Fibroblast of skin of right biceps (primary cell): Measurements from ENCODE around the gene ERGIC1.

Source experiments
- DNase-seq: peaks from one replicate; pipeline ENCODE4 v3.0.0-alpha.2; 2013

ERGIC1 gene

DNA sequence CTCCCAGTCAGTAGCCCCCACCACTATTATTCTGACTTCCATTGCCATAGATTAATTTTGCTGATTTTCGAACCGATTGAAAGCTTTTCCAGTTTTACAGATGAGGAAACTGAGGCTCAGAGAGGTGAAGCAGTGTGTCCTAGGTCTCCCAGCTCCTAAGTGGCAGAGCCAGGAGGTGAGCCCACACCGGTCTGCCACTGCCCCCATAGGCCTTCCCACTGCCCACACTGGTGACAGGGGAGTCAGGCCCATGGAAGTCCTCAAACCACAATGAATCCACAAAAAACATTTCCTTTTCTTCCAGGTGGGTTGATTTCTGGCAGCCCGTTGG is 70.2 kb downstream of the ERGIC1 start:
- DNase-seq = no peak

DNA sequence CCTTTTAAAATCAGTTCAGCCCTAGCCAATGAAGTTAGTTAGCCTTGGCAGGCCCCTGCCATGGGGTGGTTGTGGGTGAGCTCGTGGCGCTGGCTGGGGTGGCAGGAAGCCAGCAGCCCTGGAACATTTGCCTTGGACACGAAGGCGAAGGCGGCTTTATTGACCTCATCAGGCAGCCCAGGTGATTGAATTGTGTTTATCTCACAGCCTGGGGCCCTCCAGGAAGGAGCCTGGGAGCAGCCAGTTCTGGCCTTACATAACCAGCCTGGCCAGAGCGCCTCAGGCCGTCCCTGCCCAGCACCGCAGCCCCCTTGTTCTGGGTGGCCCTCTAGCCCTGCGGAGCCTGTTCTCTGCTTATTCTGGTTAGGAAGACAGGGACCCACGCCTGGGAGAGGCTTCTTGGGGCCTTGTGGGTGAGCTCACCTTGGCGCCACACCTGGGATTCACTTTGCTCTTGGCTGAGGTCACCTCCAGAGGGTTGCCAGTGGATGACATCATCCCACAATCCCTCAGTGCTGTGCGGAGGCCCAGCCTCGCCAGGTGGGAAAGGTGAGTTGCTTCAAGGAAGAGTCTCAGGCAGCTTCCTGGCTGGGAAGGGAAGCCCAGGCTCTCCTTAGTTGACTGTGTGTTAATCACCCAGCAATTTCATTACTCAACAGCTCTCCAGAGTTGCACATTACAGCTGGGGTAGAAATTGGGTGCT is 70.7 kb downstream of the ERGIC1 start:
- peak; percentile 83 for DNase-seq

- peak; percentile 47 for DNase-seq
Measured at GRCh38 chr5:172905346-172906140, 71.5 kb downstream of the ERGIC1 start.

DNA sequence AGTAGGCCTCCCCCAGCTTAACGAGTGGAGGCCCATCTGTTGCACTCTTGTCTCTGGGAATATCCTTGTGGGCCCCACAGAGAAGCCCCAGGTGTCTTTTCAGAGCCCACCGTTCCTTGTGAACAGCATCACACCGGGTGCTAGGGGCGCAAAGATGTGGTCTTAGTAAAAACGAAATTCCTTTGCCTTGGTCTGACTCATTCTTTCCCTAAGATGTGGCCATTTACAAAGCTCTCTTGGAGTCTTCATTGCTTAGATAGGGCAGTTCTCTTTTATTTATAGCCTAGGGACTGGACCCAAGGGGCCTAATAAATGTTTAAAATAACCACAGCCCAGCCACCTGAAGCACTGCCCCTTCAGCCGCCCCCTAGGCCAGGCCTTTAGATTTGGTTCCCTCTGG is 72.4 kb downstream of the ERGIC1 start:
- peak; percentile 84 for DNase-seq

DNA sequence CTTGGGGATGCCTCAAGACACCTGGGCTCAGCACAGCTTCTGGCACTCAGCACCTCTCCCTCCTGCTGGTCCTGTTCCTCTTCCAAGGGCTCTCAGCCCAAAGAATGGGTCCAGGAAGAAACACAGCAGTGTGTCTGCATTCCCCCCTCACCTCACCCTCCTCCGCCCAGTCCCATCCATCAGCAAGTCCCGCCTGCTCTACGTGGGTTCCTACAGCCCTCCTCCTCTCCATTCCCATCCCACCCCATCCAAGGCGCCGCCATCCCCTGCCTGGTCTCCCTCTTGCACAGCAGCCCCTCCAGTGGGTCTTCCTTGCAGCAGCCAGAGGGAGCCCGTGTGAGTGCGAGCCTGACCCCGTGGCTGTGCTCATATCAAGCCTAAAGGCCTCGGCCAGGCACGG is 72.8 kb downstream of the ERGIC1 start:
- DNase-seq = no peak

- DNase-seq = no peak
Measured at GRCh38 chr5:172907657-172908056, 73.6 kb downstream of the ERGIC1 start.

GRCh38 chr5:172908662-172909061 is 74.6 kb downstream of the ERGIC1 start:
- no peak for DNase-seq

DNA sequence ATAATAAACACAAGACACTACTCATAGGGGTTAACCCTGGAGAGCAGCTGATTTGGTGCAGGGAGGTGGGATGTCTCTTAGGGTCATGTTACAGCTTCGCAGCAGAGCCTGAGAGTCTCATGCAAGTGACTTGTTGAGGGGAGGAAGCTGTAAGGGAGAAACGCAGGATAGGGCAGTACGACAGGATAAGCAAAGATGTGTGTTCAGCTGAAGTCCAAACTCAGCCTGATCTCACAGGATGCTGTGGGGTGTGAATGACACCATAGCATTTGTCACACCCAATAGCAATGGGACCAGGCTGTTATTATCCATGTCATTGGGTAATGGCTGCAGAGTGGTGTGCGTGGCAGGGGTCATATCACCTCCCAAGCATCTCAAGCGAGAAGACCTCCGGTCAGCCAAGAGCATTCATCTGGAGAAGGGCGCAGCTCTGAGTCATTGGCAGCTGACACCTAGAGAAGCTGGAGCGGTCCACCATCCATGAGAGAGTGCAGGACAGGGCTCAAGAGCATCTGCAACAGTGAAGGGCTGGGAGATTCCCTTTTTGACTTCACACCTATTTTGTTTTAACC is 76.0 kb downstream of the ERGIC1 start:
- peak; percentile 84 for DNase-seq

DNA sequence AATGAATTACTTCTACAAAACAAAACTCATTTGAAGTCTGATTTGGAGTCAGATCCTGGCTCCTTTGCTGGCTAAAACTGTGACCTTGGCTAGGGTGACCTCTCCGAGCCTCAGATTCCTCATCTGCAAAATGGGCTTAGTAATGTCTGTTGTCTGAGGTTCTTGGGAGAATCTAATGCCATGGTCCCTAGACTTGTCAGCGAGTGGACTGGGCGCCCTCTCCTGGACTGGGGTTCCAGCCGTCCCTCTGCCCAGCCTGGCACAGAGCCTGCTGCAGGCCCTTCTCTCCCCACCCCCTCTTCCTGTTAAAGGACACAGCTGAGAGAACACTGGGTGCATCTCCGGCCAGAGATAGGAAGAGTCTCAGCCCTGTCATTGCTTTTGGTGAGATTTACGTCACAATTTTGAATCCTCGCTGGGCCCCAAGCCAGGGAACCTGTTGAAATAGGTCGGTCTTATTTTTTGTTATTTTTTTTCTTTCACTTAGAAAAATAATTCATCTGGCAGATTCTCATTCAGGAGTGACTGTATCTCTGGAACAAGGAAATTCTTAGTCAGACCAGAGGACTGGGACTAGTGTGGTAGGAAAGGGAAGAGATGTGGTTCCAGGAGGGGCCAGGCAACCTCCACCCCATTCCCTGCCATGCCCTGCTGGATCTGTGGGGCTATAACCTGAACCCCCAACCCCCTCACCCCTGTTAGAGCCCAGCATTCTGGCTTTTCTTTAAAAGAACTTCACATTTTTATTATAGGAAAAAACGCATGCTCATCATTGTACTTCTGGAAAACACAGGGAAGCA is 77.0 kb downstream of the ERGIC1 start:
- DNase-seq = peak; percentile 85

- DNase-seq = no peak
Measured at GRCh38 chr5:172911628-172911880, 77.5 kb downstream of the ERGIC1 start.

DNA sequence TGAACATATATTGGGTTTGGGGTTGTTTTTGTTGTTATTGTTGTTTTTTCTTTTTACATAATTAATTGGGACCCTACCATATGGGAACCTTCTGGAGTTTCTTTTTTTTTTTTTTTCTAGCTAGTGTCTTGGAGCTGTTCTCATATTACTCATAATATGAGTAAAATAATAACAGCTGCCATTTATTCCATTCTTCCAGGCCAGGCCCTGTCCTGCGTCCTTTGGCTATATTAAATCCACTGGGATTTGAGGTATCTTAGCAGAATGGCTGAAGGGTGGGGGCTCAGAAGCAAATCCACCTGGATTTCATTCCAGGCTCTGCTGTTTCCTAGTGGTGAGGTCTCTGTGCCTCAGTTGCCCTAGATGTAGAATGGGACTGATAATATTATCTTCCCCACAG is 77.9 kb downstream of the ERGIC1 start:
- DNase-seq = no peak

GRCh38 chr5:172913117-172913850 is 79.2 kb downstream of the ERGIC1 start:
- no peak for DNase-seq

DNA sequence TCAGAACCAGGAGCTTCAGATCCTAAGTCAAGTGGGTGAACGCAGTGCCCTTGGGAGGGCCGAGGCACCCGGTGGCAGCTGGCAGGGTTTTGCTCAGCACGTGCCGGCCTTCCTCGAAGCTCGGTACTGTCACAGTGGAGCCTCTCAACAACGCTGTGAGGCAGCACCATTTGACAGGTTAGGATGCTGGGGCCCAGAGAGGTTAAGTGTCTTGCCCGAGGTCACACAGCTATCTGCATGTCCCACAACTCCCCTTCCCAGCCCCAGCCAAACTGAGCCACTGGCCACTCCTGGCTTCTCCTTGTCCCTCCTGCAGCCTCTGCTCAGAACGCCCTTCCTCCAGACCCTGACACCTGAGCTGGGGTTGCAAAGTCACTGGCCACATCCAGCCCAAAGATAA is 81.5 kb downstream of the ERGIC1 start:
- no peak for DNase-seq

GRCh38 chr5:172918421-172919371 is 84.6 kb downstream of the ERGIC1 start:
- DNase-seq = no peak

- no peak for DNase-seq
Measured at GRCh38 chr5:172919525-172920446, 85.7 kb downstream of the ERGIC1 start.

DNA sequence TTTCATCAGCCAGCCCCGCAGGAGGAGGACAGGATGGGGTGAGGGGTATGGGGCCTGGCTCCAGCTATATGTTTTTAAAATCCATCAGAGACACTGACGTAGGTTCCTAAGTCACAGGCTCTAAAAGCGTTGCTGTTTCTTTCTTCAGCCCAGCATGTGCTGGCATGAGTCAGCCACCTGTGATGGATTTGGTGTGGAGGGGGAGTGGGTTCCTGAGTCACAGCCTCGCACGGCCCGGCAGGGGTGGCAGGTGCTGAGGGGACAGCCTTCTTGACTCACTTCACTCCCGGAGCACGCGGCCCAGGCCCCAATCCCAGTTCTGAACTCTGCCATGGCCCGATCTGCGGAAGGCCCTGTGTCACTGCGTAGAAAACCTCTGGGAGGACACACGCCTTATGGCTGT is 86.4 kb downstream of the ERGIC1 start:
- peak; percentile 97 for DNase-seq

DNA sequence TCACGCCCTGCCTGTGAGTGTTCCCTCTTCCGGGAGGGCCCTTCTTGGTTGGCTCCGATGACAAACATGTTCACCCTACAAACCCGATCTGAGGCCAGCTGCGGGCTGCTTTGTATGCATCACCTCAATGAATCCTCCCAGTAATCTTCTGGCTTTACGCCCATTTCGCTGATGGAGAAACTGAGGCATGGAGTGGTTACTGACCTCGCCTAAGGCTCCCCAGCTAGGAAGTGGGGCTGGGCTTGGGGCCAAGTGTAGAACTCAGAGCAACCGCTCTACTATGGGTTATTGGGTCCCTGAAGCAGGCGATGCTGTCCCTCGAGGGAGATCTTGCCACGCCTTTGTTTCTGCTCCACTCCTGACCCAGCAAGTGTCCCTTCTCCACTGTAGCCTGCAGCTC is 86.9 kb downstream of the ERGIC1 start:
- DNase-seq = no peak

GRCh38 chr5:172921906-172922305 is 87.9 kb downstream of the ERGIC1 start:
- no peak for DNase-seq

DNA sequence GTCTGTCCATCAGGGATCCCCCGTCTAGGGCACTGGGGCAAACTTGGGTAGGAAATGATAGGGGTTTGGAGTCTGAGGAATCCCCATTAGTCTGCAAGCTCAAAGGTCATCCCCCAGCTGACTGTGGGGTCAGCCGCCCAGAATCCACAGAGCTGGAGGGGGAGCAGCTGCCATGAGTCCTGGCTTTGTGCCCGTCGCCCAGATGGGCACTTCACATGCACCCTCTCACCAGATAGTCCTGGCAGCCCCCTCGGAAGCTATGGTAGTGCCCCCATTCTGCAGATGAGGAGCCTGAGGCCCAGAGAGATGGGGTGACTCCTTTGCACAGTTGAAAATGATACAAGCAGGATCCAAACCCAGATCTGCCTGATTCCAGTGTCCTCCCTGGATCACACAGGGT is 89.5 kb downstream of the ERGIC1 start:
- no peak for DNase-seq

DNA sequence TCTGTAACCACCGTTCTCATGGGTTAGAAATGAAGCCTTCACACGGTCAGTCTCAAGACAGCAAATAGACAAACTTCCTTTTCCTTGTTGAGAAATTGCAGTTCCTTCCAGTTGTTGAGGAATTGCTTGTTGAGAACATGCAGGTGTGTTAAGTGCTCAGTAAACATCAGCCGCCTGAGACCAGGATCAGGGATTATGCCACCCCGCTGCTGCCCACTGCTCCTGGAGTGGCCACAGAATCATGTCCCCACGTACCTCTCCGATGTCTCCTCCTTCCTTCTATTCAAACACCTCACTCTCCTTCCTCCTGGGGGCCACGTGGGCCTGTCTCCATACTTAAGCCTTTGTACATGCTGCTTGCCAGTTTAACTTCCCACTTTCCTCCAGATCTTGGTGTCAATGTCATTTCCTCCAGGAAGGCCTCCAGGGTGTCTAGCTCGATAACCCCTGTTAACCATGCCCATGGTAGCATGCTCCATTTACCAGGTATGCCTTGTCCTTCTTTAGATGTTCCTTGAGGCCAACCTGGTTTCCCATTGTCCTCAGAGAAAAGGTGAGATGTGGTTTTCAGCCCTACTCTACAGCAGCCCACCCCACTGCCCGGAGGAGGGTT is 91.4 kb downstream of the ERGIC1 start:
- no peak for DNase-seq
